ENCODE results near the gene LITAF.

- TF ChIP-seq CTCF (optimal IDR thresholded peaks at IDR 0.05 in 1 of 3, IDR thresholded peaks at IDR 0.05 in 1 of 3, conservative IDR thresholded peaks at IDR 0.05 in 1 of 3; ENCODE audit: extremely low read depth in 1 of 3, insufficient read depth in 2 of 3, low read length in 3 of 3) (no peak), EZH2 (IDR thresholded peaks at IDR 0.05; ENCODE audit: low read length) (no peak)
Measured at GRCh38 chr16:11601425-11601824, 14.7 kb upstream of the LITAF start.

Data from keratinocyte (primary cell).